GM20000 (cell line): ENCODE data around the gene PGPEP1.

Source experiments
- DNase-seq: peaks from one replicate; pipeline ENCODE4 v3.0.0; 2012; ENCODE audit warnings: low spot score
- CTCF ChIP-seq: IDR thresholded peaks from 2 replicates; pipeline ENCODE4 v1.5.1; 2012; ENCODE audit warnings: mild to moderate bottlenecking, control low read depth; ENCODE audit errors: extremely low read depth, missing control alignments

Gene PGPEP1

GRCh38 chr19:18390065-18390907 is 49.9 kb downstream of the PGPEP1 start:
- DNase-seq = no peak
- TF ChIP-seq CTCF = no peak

GRCh38 chr19:18391509-18392075 is 51.2 kb downstream of the PGPEP1 start:
- DNase-seq = no peak
- no peak for TF ChIP-seq CTCF

GRCh38 chr19:18392417-18392816 is 52.0 kb downstream of the PGPEP1 start:
- no peak for DNase-seq
- no peak for TF ChIP-seq CTCF

- no peak for TF ChIP-seq CTCF
- no peak for DNase-seq
Measured at GRCh38 chr19:18392926-18393325, 52.5 kb downstream of the PGPEP1 start.

GRCh38 chr19:18393836-18394235 is 53.4 kb downstream of the PGPEP1 start:
- DNase-seq = no peak
- no peak for TF ChIP-seq CTCF

- no peak for TF ChIP-seq CTCF
- no peak for DNase-seq
Measured at GRCh38 chr19:18396471-18397241, 56.3 kb downstream of the PGPEP1 start.
